ENCODE results near the gene HJURP.

DNA sequence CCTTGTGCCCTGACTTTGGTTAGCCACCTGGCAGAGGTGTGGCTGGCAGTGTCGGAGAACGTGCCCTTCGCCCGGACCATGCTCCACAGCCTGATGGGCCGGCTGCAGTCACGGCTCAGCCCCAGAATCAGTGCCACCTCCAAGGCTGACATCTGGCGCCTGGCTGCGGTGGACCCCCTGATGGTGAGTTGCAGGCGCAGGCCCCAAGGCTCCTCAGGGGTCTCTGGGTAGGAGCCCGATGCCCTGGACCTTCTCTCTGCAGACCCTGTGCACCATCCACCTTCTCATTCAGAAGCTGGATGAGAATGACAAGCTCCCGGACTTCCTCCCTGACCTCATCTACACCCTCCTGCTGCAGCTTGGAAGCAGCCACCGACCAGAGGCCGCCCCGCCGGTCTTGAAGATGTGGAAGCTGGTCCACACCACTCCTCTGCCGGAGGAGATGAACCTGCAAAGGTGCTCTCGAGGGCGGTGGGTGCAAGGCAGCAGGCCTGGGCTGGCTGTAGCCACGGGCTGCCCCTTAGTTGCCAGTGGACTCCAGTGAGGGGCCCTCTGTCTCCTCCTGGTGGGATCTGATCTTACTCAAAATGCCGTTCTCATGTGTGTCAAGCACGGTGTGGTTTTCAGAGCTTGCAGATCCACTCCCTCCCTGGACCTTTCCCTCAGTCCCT, 32.1 kb downstream of the HJURP start:
- TF ChIP-seq SREBF2 (CRISPR knock-in tag; IDR thresholded peaks at IDR 0.05) (no peak), ZBTB8A (IDR thresholded peaks at IDR 0.05; ENCODE audit: partially characterized antibody) (no peak), GTF2F1 (IDR thresholded peaks at IDR 0.05; ENCODE audit: low read depth, low read length) (no peak), FOSL1 (tag; conservative IDR thresholded peaks at IDR 0.05) (no peak), ARNT (IDR thresholded peaks at IDR 0.05) (no peak), TEAD2 (tag; IDR thresholded peaks at IDR 0.05) (no peak), RBM22 (IDR thresholded peaks at IDR 0.05; ENCODE audit: low read depth, low read length, poor library complexity, severe bottlenecking) (no peak), POLR2A (conservative IDR thresholded peaks at IDR 0.05) (no peak), HMG20A (CRISPR knock-in tag; conservative IDR thresholded peaks at IDR 0.05) (no peak)
- TF ChIP-seq, protein P1, sequence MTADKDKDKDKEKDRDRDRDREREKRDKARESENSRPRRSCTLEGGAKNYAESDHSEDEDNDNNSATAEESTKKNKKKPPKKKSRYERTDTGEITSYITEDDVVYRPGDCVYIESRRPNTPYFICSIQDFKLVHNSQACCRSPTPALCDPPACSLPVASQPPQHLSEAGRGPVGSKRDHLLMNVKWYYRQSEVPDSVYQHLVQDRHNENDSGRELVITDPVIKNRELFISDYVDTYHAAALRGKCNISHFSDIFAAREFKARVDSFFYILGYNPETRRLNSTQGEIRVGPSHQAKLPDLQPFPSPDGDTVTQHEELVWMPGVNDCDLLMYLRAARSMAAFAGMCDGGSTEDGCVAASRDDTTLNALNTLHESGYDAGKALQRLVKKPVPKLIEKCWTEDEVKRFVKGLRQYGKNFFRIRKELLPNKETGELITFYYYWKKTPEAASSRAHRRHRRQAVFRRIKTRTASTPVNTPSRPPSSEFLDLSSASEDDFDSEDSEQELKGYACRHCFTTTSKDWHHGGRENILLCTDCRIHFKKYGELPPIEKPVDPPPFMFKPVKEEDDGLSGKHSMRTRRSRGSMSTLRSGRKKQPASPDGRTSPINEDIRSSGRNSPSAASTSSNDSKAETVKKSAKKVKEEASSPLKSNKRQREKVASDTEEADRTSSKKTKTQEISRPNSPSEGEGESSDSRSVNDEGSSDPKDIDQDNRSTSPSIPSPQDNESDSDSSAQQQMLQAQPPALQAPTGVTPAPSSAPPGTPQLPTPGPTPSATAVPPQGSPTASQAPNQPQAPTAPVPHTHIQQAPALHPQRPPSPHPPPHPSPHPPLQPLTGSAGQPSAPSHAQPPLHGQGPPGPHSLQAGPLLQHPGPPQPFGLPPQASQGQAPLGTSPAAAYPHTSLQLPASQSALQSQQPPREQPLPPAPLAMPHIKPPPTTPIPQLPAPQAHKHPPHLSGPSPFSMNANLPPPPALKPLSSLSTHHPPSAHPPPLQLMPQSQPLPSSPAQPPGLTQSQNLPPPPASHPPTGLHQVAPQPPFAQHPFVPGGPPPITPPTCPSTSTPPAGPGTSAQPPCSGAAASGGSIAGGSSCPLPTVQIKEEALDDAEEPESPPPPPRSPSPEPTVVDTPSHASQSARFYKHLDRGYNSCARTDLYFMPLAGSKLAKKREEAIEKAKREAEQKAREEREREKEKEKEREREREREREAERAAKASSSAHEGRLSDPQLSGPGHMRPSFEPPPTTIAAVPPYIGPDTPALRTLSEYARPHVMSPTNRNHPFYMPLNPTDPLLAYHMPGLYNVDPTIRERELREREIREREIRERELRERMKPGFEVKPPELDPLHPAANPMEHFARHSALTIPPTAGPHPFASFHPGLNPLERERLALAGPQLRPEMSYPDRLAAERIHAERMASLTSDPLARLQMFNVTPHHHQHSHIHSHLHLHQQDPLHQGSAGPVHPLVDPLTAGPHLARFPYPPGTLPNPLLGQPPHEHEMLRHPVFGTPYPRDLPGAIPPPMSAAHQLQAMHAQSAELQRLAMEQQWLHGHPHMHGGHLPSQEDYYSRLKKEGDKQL (CRISPR knock-in tag; IDR thresholded peaks at IDR 0.05; ENCODE audit: borderline replicate concordance) = no peak
- TF ChIP-seq, protein P2, sequence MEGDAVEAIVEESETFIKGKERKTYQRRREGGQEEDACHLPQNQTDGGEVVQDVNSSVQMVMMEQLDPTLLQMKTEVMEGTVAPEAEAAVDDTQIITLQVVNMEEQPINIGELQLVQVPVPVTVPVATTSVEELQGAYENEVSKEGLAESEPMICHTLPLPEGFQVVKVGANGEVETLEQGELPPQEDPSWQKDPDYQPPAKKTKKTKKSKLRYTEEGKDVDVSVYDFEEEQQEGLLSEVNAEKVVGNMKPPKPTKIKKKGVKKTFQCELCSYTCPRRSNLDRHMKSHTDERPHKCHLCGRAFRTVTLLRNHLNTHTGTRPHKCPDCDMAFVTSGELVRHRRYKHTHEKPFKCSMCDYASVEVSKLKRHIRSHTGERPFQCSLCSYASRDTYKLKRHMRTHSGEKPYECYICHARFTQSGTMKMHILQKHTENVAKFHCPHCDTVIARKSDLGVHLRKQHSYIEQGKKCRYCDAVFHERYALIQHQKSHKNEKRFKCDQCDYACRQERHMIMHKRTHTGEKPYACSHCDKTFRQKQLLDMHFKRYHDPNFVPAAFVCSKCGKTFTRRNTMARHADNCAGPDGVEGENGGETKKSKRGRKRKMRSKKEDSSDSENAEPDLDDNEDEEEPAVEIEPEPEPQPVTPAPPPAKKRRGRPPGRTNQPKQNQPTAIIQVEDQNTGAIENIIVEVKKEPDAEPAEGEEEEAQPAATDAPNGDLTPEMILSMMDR (IDR thresholded peaks at IDR 0.05 in 2 of 3, conservative IDR thresholded peaks at IDR 0.05 in 1 of 3; ENCODE audit: insufficient read depth in 2 of 3, low read depth in 1 of 3, low read length in 3 of 3) = no peak
- TF ChIP-seq, protein P3, sequence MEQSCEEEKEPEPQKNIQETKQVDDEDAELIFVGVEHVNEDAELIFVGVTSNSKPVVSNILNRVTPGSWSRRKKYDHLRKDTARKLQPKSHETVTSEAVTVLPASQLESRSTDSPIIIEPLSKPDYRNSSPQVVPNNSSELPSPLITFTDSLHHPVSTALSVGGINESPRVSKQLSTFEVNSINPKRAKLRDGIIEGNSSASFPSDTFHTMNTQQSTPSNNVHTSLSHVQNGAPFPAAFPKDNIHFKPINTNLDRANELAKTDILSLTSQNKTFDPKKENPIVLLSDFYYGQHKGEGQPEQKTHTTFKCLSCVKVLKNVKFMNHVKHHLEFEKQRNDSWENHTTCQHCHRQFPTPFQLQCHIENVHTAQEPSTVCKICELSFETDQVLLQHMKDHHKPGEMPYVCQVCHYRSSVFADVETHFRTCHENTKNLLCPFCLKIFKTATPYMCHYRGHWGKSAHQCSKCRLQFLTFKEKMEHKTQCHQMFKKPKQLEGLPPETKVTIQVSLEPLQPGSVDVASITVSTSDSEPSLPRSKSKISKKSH (CRISPR knock-in tag; IDR thresholded peaks at IDR 0.05) = no peak
- TF ChIP-seq, protein P4, sequence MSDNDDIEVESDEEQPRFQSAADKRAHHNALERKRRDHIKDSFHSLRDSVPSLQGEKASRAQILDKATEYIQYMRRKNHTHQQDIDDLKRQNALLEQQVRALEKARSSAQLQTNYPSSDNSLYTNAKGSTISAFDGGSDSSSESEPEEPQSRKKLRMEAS (CRISPR knock-in tag; IDR thresholded peaks at IDR 0.05) = no peak

Measured in K562 (cell line).